Endothelial cell of umbilical vein (primary cell): ENCODE results near the gene PAX2. TPM values are rescaled to one million over a fixed set of nuclear protein-coding genes. Genes with fewer than 3 reads are reported as not detected.

Source experiments
- BruUV-seq: library from RNA; stranded (reverse); fragments of 400-500 nt; replicated peaks from 2 replicates; lab custom pipeline; 2021; lab: Mats Ljungman, UMichigan
- CTCF ChIA-PET: fragments of 300-600, 350-600 bp; sonication (Branson Sonifier 250); formaldehyde crosslinking; loops from one replicate; lab custom pipeline; 2021; ENCODE audit warnings: antibody characterized with exemption, inconsistent platforms; lab: Charles Lee
- POLR2A ChIA-PET: fragments of 300-600, 350-600 bp; sonication (Branson Sonifier 250); formaldehyde crosslinking; loops from one replicate; lab custom pipeline; 2021; ENCODE audit warnings: antibody characterized with exemption, inconsistent platforms; lab: Charles Lee
- DNase-seq: peaks from one replicate; pipeline ENCODE4 v3.0.0-alpha.2; 2011; ENCODE audit warnings: low read depth, low spot score
- FAIRE-seq: peaks from 2 replicates; lab custom pipeline; 2011; peaks lifted over from hg19 to GRCh38; lab: Jason Lieb, UNC
- H2AFZ ChIP-seq: 2 replicates; pipeline ENCODE4 v1.6.0; 2012; ENCODE audit warnings: low read depth, low read length, control low read depth, inconsistent platforms
- H3K27ac ChIP-seq: 2 replicates; pipeline ENCODE4 v1.5.1; 2011; ENCODE audit warnings: low read depth, mild to moderate bottlenecking, control low read depth, low read length, moderate library complexity; ENCODE audit not compliant: insufficient read depth
- H3K27me3 ChIP-seq, 2 experiments: 2 replicates each; pipeline versions ENCODE4 v1.6.0 to v1.6.1; 2011; ENCODE audit warnings: low read length in 2 of 2, mixed read lengths in 1 of 2; ENCODE audit not compliant: control insufficient read depth in 2 of 2, insufficient read depth in 2 of 2
- H3K36me3 ChIP-seq, 2 experiments: 2 replicates in 1 of 2; 3 replicates in 1 of 2; pipeline ENCODE4 v1.5.1; 2011; ENCODE audit warnings: low read length in 2 of 2, mild to moderate bottlenecking in 1 of 2, moderate library complexity in 1 of 2; ENCODE audit not compliant: control insufficient read depth in 2 of 2, insufficient read depth in 2 of 2; ENCODE audit errors: extremely low read depth in 1 of 2
- H3K4me1 ChIP-seq: 3 replicates; pipeline ENCODE4 v1.5.1; 2011; ENCODE audit warnings: mild to moderate bottlenecking, low read length; ENCODE audit not compliant: control insufficient read depth, insufficient read depth; ENCODE audit errors: extremely low read depth
- H3K4me2 ChIP-seq: 2 replicates; pipeline ENCODE4 v1.6.1; 2011; ENCODE audit warnings: low read length, control low read depth, mixed read lengths; ENCODE audit not compliant: insufficient read depth
- H3K4me3 ChIP-seq, 3 experiments: fragments of 200-600 bp in 1 of 3; sonication (generic), shearing (Covaris generic) in 1 of 3; replicated peaks in 1 of 3; 2 replicates each; pipeline ENCODE4 v1.5.1; 2011 to 2016; ENCODE audit warnings: control low read depth in 3 of 3, low read length in 3 of 3, mild to moderate bottlenecking in 2 of 3, inconsistent platforms in 1 of 3, low read depth in 1 of 3, moderate library complexity in 1 of 3; ENCODE audit not compliant: insufficient read depth in 1 of 3
- H3K79me2 ChIP-seq: 2 replicates; pipeline ENCODE4 v1.6.0; 2012; ENCODE audit warnings: low read length, inconsistent platforms; ENCODE audit not compliant: control insufficient read depth, insufficient read depth
- H3K9ac ChIP-seq: replicated peaks from 2 replicates; pipeline ENCODE3; 2011; ENCODE audit warnings: low read length, control low read depth; ENCODE audit not compliant: insufficient read depth; ENCODE audit errors: extremely low read depth
- H3K9me1 ChIP-seq: replicated peaks from 3 replicates; pipeline ENCODE4 v1.6.0; 2011; ENCODE audit warnings: mild to moderate bottlenecking, low read length; ENCODE audit not compliant: control insufficient read depth, insufficient read depth; ENCODE audit errors: extremely low read depth
- H3K9me3 ChIP-seq: replicated peaks from 2 replicates; pipeline ENCODE4 v1.5.1; 2012; ENCODE audit warnings: low read length, inconsistent platforms; ENCODE audit not compliant: control insufficient read depth, insufficient read depth
- H4K20me1 ChIP-seq: replicated peaks from 2 replicates; pipeline ENCODE3; 2011; ENCODE audit warnings: mild to moderate bottlenecking, low read length; ENCODE audit not compliant: control insufficient read depth, insufficient read depth; ENCODE audit errors: extremely low read depth
- EZH2 ChIP-seq: IDR thresholded peaks from 2 replicates; pipeline ENCODE4 v1.6.1; 2012; ENCODE audit warnings: borderline replicate concordance, low read depth, mild to moderate bottlenecking, moderate library complexity, low read length, inconsistent platforms; ENCODE audit not compliant: severe bottlenecking
- FOS ChIP-seq: IDR thresholded peaks from 2 replicates; pipeline ENCODE4 v1.6.1; 2011; ENCODE audit warnings: mild to moderate bottlenecking, low read length, moderate library complexity, borderline replicate concordance; ENCODE audit not compliant: insufficient read depth
- GATA2 ChIP-seq: IDR thresholded peaks from 2 replicates; pipeline ENCODE4 v1.7.0; 2011; ENCODE audit warnings: low read depth, mild to moderate bottlenecking, moderate library complexity, mixed read lengths, low read length; ENCODE audit not compliant: insufficient read length, insufficient read depth
- JUN ChIP-seq: IDR thresholded peaks from 2 replicates; pipeline ENCODE4 v1.6.1; 2011; ENCODE audit warnings: borderline replicate concordance, low read depth; ENCODE audit not compliant: insufficient read length, insufficient read depth
- MYC ChIP-seq: IDR thresholded peaks from one replicate; pipeline ENCODE4 v1.6.1; 2011; ENCODE audit warnings: mild to moderate bottlenecking, low read depth, low read length
- POLR2A ChIP-seq: IDR thresholded peaks from 2 replicates; pipeline ENCODE4 v1.6.1; 2012; ENCODE audit warnings: low read depth, mild to moderate bottlenecking, control low read depth, low read length
- POLR2AphosphoS5 ChIP-seq: IDR thresholded peaks from 2 replicates; pipeline ENCODE4 v1.6.1; 2012; ENCODE audit warnings: low read depth, mild to moderate bottlenecking, control low read depth, low read length, moderate library complexity; ENCODE audit not compliant: insufficient read depth
- dilution Hi-C: fragments of 300-500 bp; cut with MboI; formaldehyde crosslinking; loops from one replicate; pipeline ENCODE4 v1.15.0; 2019; ENCODE audit warnings: low sequenced_read_pairs; ENCODE audit not compliant: extremely low pct_ligation_motif_present
- intact Hi-C: fragments of 100-400 bp; cut with micrococcal nuclease; formaldehyde crosslinking; loops from one replicate; pipeline ENCODE4 v1.10.0; 2022
- polyA plus RNA-seq, 4 experiments: library from polyadenylated mRNA; depleted of rRNA in 3 of 4; stranded (reverse) in 3 of 4; unstranded in 1 of 4; fragments of >200 nt; gene quantifications; 2 replicates each; pipeline versions ENCODE4 v1.2.1 to v1.2.3, GENCODE V29; 2011 to 2012; ENCODE audit warnings: missing spikeins in 1 of 4
- total RNA-seq: library from RNA; stranded (reverse); gene quantifications from 2 replicates; pipeline ENCODE4 v1.2.3, GENCODE V29; 2021
- TF ChIP-seq, protein P1 (sequence below): IDR thresholded peaks from 2 replicates; pipeline ENCODE4 v1.6.1; 2011; ENCODE audit not compliant: insufficient read depth, insufficient read length
- TF ChIP-seq, protein P2 (sequence below), 2 donors: IDR thresholded peaks; 1 replicate in 1 of 2; 2 replicates in 1 of 2; pipeline ENCODE4 v1.5.1; 2011; ENCODE audit warnings: low read length in 2 of 2, mild to moderate bottlenecking in 2 of 2, moderate library complexity in 2 of 2, control low read depth in 1 of 2, inconsistent platforms in 1 of 2, low read depth in 1 of 2; ENCODE audit not compliant: insufficient read depth in 1 of 2; ENCODE audit errors: extremely low read depth in 1 of 2

PAX2 gene
- total and polyA plus RNA-seq, 2 donors (not counting 3 experiments of a cell fraction or from before 2014, with no cell fraction given) = not detected

GRCh38 chr10:100877461-100877850, 132.1 kb downstream of the PAX2 start:
- Histone ChIP-seq H3K27ac (no peak overlapping the region), H3K9me3 (no peaks in the 10 kb centered on the region), H3K4me3 (no peak overlapping the region), H3K36me3 (no peaks in the 10 kb centered on the region), H3K79me2 (no peaks in the 10 kb centered on the region), H3K9ac (no peak overlapping the region), H3K4me2 (no peak overlapping the region), H2AFZ (no peak overlapping the region), H4K20me1 (no peaks in the 10 kb centered on the region), H3K27me3 (peaks cover 5 to 11% of the 10 kb centered on the region in 2 experiments), H3K4me1 (peaks cover 7% of the 10 kb centered on the region), H3K9me1 (no peaks in the 10 kb centered on the region)
- BruUV-seq = no TSS peak
- ChIA-PET CTCF (interaction anchor here (1.2 to 2.3 kb wide), 5 partner anchors 11 to 409 kb away, joined by 3 to 27 read pairs (median 5); partner anchors contain the start of gene SLF2), POLR2A (no interaction called here)
- DNase-seq = no peak
- FAIRE-seq = no peak
- dilution Hi-C loops = no loop called here
- intact Hi-C loops = loop anchor here (5.0 kb wide), 2 partner anchors 145 to 360 kb away; partner anchors contain the start of gene SEC31B
- TF ChIP-seq FOS (no peak), JUN (no peak), POLR2AphosphoS5 (no peak), POLR2A (no peak), GATA2 (no peak), MYC (no peak), EZH2 (no peak)
- TF ChIP-seq, protein P1, sequence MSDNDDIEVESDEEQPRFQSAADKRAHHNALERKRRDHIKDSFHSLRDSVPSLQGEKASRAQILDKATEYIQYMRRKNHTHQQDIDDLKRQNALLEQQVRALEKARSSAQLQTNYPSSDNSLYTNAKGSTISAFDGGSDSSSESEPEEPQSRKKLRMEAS = no peak
- TF ChIP-seq, protein P2, sequence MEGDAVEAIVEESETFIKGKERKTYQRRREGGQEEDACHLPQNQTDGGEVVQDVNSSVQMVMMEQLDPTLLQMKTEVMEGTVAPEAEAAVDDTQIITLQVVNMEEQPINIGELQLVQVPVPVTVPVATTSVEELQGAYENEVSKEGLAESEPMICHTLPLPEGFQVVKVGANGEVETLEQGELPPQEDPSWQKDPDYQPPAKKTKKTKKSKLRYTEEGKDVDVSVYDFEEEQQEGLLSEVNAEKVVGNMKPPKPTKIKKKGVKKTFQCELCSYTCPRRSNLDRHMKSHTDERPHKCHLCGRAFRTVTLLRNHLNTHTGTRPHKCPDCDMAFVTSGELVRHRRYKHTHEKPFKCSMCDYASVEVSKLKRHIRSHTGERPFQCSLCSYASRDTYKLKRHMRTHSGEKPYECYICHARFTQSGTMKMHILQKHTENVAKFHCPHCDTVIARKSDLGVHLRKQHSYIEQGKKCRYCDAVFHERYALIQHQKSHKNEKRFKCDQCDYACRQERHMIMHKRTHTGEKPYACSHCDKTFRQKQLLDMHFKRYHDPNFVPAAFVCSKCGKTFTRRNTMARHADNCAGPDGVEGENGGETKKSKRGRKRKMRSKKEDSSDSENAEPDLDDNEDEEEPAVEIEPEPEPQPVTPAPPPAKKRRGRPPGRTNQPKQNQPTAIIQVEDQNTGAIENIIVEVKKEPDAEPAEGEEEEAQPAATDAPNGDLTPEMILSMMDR (IDR thresholded peaks at IDR 0.05; ENCODE audit: extremely low read depth in 1 of 2, insufficient read depth in 1 of 2, low read depth in 1 of 2, low read length in 2 of 2) = no peak
